ENCODE measurements around the gene NTM.
"Not testable (repeated sequence)": the region's sequence is repeated elsewhere in the genome, so short reads cannot be mapped to it uniquely, and the experiment has no call there.

The NTM gene

GRCh38 chr11:132301900-132302299, 931.5 kb downstream of the NTM start:
- DNase-seq (ENCODE audit: low read depth, low spot score), result no peak

- DNase-seq (ENCODE audit: low read depth, low spot score), result no peak
Measured at GRCh38 chr11:132307309-132308020, 937.0 kb downstream of the NTM start.

DNA sequence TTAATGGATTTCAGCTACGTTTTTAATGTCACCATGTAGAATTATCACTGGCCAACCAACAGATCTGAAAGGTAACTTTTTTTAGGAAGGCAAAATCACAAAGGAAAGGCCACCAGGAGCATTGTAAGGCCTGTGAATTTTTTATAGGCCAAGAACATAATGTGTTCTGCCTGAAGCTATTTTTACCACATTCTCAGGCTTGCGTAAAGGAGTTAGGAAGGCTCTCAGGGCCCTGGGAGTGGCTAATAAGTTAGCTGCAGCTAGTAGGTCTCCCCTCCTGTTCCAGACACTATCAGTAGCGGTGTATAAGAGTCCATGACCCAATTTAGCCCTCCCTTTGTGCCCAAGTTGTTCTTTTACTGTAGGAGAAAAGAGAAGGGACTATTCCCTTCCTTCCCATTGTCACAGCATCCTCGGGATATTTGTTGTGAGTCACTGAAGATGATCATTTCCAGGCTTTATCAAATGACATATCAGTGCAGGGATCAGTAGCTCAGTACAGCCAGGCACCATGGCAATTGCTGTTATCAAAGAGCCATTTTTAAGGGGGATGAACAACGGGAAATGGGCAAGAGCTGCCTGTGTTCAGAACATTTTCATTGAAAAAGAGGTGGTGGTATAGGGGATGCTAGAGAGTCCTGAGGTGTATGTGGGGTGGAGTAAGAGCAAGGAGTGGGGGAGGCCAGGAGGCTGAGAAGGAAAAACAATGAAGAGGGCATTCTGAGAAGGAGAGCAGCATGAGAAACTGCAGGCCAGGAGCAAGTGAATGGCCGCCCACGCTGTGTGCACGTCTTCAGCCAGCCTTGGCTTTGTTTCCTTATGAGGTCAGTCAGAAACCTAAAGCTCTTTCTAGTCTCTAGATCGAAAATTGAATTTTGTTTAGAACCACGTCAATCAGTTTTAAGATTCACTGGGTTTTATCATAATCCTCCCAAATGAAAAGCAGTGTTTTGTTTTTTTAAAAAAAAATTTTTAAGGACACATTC, 940.3 kb downstream of the NTM start:
- DNase-seq (ENCODE audit: low read depth, low spot score), result no peak

- DNase-seq (ENCODE audit: low read depth, low spot score), result no peak
Measured at GRCh38 chr11:132311703-132312102, 941.3 kb downstream of the NTM start.

DNA sequence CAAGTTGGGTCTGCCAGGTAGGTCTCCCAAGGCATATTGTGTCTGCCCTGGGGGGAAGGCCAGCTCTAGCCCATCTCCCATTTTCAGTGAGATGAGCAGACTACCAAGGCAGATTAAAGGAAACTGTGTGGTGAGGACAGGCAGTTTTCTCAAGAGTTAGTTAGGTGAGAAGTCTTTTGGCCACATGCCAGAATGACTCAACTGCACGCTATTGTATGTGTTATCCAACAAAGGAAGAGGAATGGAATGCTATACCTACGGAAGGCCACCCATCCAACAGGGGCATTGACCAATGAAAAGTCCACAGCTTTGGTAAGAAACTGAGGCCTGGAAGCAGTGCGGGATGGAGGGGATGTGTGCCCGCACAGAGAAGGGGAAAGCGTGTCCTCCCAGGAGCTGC, 941.7 kb downstream of the NTM start:
- no peak for DNase-seq (ENCODE audit: low read depth, low spot score)

DNA sequence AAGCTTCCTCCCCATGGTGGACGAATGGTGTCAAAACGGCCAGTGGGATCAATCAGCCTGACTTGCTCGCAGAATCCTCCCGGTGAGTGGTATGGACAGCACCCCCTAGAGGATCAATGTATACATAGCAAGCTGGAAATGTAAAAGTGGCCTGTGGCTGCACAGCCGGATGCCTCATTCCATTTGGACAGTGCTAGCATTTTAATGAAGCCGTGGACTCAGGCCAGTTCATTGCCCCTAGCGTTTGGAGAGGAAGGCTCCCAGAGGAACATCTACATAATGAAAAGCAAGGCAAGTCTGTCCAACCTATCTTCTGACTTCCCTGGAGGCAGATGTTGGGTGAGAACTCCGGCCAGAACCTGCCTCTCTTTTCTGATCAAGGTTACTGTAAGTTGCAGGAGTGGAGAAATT, 942.3 kb downstream of the NTM start:
- DNase-seq (ENCODE audit: low read depth, low spot score), result no peak

DNA sequence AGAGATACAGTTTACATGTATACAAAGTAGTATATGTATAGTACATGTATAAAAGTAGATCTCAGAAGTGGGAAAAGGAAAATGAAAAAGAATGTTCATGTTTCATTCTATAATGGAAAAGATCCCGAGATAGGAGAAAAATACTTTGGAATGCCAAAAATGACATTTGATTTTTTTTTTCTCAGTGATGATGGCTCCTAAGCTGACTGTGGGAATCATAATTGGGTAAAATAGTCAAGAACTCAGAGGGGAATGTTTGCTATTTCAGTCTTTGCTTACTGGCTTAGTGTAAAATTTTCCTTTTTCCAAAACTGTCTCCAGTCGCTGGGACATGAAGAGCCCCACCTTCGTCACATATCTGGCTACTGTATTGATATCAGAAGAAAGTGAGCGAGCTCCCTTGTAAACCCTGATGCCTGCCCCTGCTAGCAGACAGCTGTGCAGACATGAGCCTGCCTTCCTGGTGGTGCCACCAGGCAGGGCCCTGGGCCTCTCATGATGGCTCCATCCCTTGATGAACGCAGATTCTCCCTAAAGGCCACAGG, 944.6 kb downstream of the NTM start:
- DNase-seq (ENCODE audit: low read depth, low spot score), result no peak

- DNase-seq (ENCODE audit: low read depth, low spot score), result no peak
Measured at GRCh38 chr11:132315696-132316095, 945.3 kb downstream of the NTM start.

- DNase-seq (ENCODE audit: low read depth, low spot score), result no peak
Measured at GRCh38 chr11:132318421-132319157, 948.2 kb downstream of the NTM start.

DNA sequence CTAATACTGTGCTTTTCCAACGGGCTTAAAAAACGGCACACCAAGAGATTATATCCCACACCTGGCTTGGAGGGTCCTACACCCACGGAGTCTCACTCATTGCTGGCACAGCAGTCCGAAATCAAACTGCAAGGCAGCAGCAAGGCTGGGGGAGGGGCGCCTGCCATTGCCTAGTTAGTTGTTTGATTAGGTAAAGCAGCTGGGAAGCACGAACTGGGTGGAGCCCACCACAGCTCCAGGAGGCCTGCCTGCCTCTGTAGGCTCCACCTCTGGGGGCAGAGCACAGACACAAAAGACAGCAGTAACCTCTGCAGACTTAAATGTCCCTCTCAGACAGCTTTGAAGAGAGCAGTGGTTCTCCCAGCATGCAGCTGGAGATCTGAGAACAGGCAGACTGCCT, 949.0 kb downstream of the NTM start:
- DNase-seq (ENCODE audit: low read depth, low spot score), result not testable (repeated sequence)

DNA sequence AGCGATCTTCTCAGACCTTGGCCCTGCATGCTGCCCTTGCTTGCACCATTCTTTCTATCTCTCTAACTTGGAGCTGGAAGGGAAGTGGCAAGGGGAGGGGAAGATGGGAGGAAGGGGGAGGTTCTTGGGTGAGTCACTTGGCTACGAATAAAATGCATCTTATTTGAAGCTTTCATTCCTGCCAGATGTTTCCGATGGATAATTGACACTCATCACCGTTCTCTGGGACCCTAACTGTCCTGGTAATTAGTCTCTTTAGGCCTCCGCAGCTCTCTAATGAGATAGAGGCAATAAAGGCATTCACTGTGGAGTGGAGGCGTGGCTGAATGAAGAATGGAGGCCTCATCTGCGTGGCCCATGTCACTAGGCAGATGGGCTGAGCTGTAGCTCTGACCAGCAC, 960.1 kb downstream of the NTM start:
- no peak for DNase-seq (ENCODE audit: low read depth, low spot score)

DNA sequence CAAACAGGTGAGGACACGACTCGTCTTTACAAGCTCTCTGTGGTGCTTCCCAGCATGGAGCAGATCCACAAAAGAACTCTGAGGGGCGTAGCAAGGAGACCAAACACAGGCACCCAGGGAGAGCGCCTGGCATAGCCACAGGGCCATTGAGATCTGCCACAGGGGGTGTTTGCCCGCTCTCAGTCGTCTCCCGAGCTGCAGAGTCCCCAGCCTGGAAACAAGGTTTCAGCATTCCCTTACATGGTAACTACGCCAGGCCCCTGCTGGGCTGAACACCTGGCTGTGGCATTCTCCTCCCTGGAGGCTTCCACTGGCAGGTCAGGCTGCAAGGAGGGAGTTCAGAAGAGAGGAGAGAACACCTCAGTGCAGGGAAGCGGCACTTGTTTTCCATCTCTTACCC, 962.1 kb downstream of the NTM start:
- DNase-seq (ENCODE audit: low read depth, low spot score), result no peak

DNA sequence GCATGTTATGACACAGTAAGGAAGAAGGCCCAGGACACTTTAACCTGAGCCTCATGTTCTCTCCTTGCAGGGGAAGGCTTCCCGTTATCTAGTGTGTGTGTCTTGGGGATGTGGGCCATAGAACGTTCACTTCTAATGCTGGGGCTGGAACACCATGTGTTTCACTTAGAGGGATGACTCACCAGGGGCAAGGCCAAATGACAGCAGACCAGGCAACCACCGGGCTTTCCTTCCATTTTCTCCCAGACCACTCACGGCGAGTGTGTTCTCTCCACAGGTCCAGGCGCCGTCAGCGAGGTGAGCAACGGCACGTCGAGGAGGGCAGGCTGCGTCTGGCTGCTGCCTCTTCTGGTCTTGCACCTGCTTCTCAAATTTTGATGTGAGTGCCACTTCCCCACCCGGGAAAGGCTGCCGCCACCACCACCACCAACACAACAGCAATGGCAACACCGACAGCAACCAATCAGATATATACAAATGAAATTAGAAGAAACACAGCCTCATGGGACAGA, 964.4 kb downstream of the NTM start:
- no peak for DNase-seq (ENCODE audit: low read depth, low spot score)

- no peak for DNase-seq (ENCODE audit: low read depth, low spot score)
Measured at GRCh38 chr11:132335311-132335710, 964.9 kb downstream of the NTM start.

DNA sequence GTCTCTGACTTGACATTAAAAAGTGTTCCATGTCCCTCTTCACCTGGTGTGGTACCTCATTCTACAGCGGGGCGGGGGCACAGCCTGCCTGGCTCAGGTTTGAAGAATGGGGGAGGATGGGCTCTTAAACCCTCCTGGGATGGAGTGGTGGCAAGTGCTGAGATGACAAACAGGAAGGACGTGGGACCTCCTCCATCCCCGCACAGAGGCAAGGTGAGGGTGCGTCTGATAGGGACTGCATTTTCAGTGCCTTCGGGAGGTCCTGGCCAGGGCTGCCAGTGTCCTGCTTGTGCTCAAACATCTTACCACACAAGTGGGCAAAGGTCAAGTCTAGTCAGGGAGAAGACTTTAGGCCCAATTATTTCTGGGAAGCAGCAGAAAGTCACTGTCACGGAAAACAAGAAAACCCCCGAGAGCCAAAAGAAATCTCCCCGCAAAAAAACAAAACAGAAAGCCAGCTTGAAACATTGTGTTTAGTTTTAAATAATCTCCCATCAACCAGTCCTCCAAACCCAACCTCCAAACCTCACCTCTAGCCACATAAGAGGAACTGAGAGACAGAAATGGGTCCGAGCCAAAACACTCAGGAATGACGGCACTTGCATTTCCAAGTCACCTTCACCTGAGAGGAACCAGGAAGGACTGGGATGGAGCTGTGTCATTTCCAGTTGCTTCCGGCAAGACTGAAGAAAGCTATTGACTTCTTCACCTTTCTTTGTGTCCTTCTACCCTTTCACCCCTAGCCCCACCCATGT, 966.5 kb downstream of the NTM start:
- no peak for DNase-seq (ENCODE audit: low read depth, low spot score)

DNA sequence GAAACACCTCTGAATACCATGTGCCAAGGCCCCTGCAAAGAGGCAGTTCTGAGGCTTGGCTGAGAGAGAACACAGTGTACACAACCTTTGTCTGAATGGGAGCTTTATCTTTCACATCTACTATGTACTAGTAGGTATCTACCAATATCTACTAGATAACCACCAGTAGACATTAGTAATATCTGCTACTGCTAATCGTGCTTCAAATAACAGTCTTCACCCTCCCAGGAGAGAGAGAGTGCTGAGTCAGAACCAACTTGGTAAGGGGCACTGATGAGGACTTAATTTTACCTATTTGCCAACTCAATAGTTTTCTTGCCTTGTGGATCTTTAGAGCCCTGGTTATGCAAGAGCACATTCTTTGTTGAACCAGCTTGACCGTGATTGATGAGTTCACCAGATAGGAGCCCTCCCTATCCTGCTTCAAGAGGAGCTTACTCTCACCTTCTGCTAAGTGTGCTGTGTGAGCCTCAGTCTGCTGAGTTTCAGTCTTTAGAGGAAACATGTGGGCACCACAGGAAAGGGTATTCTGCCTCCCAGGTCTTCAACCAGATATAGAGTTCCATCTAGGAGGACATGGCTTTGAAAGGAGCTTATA, 967.5 kb downstream of the NTM start:
- no peak for DNase-seq (ENCODE audit: low read depth, low spot score)

DNA sequence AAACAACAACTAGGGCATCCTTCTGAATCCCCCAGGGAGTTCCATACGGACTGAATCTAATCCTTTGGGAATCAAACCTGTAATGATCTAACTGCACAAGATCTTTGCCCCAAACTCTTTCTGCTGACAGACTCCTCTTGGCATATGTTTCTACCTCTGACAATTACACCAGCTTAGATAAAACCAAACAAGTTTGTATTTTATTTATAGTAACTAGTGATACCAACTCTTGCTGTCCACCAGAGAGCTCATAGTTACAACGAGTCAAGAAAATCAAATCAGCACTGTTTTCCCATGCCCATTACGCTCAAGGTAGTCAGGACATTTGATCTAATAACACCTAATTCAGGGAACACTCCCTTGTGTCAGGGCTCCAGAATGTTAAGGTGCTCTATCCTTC, 972.0 kb downstream of the NTM start:
- no peak for DNase-seq (ENCODE audit: low read depth, low spot score)

GRCh38 chr11:132343445-132344175, 973.2 kb downstream of the NTM start:
- no peak for DNase-seq (ENCODE audit: low read depth, low spot score)

DNA sequence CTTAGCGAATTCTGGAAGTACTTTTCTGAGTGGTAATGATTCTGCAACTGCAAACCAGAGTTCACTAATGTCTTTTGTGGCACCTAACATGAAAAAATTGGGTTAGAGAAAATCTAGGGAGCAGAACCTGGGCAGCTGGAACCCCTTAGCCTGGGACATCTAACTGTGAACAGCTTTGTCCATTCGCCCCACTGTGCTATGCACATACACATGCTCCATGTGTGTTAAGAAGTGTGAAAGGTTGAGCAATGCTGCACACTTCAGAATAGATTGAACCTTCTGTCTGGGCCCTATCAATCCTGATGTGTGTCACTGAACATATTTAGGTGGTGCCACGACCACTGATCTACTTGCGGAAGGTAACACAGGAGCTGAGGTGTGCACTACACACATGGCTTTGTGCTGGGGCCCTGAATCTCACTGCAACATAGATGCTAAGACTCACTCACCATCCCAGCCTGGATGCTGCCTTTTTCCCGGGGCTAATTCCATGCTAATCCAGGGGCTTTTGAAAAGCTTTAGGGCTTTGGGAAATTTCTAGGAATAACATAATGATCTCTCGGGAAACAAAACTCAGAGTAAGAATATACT, 976.2 kb downstream of the NTM start:
- no peak for DNase-seq (ENCODE audit: low read depth, low spot score)

Data from iPS DF 19.7 (cell line).